ENCODE measurements around the gene TTLL1.

- TF ChIP-seq CTCF (IDR thresholded peaks at IDR 0.05; ENCODE audit: low read depth, low read length, poor library complexity, severe bottlenecking): no peak
- TF ChIP-seq EZH2phosphoT487 (IDR thresholded peaks at IDR 0.05; ENCODE audit: borderline replicate concordance, low read length): no peak
These were observed 3.3 kb downstream of the TTLL1 start for GRCh38 chr22:43085658-43086606.

Data from DOHH2 (cell line).